MM.1S (cell line): ENCODE data around the gene EIF6.

Experiments
- DNase-seq: peaks from one replicate; pipeline ENCODE4 v3.0.0-alpha.2; 2015
- H2AFZ ChIP-seq: fragments of 300-600 bp; sonication (generic); 2 replicates; pipeline ENCODE4 v1.6.0; 2016; ENCODE audit warnings: antibody characterized with exemption, low read length
- H3F3A ChIP-seq: fragments of 300-600 bp; sonication (generic); 2 replicates; pipeline ENCODE4 v1.6.1; 2016; ENCODE audit warnings: mild to moderate bottlenecking, antibody characterized with exemption, low read length, moderate library complexity, mixed read lengths; ENCODE audit not compliant: insufficient read depth
- H3K27ac ChIP-seq: fragments of 300-600 bp; sonication (generic); 2 replicates; pipeline ENCODE4 v1.5.1; 2016; ENCODE audit warnings: mild to moderate bottlenecking, low read length
- H3K27me3 ChIP-seq: fragments of 300-600 bp; sonication (generic); replicated peaks from 2 replicates; pipeline ENCODE4 v1.6.0; 2016; ENCODE audit warnings: low read length; ENCODE audit not compliant: insufficient read depth
- H3K36me3 ChIP-seq: fragments of 300-600 bp; sonication (generic); replicated peaks from 2 replicates; pipeline ENCODE4 v1.6.1; 2016; ENCODE audit warnings: mild to moderate bottlenecking, low read length, mixed read lengths; ENCODE audit not compliant: insufficient read depth
- H3K4me1 ChIP-seq: fragments of 300-600 bp; sonication (generic); 2 replicates; pipeline ENCODE4 v1.6.1; 2016; ENCODE audit warnings: low read length, mixed read lengths
- H3K4me2 ChIP-seq: fragments of 300-600 bp; sonication (generic); 2 replicates; pipeline ENCODE4 v1.6.0; 2016; ENCODE audit warnings: low read depth, low read length
- H3K4me3 ChIP-seq: fragments of 300-600 bp; sonication (generic); 2 replicates; pipeline ENCODE4 v1.5.1; 2016; ENCODE audit warnings: low read length, mixed read lengths
- H3K79me2 ChIP-seq: fragments of 300-600 bp; sonication (generic); 2 replicates; pipeline ENCODE4 v1.6.1; 2016; ENCODE audit warnings: mixed run types, low read length, mixed read lengths
- H3K9ac ChIP-seq: fragments of 300-600 bp; sonication (generic); 2 replicates; pipeline ENCODE4 v1.6.1; 2016; ENCODE audit warnings: low read length, mixed read lengths
- H3K9me2 ChIP-seq: fragments of 300-600 bp; sonication (generic); replicated peaks from 2 replicates; pipeline ENCODE4 v1.6.1; 2016; ENCODE audit warnings: mild to moderate bottlenecking, low read length, mixed read lengths; ENCODE audit not compliant: insufficient read depth
- H3K9me3 ChIP-seq: fragments of 300-600 bp; sonication (generic); replicated peaks from 2 replicates; pipeline ENCODE4 v1.6.1; 2016; ENCODE audit warnings: mild to moderate bottlenecking, low read length, mixed read lengths; ENCODE audit not compliant: insufficient read depth
- H4K20me1 ChIP-seq: fragments of 300-600 bp; sonication (generic); 2 replicates; pipeline ENCODE4 v1.6.1; 2016; ENCODE audit warnings: mild to moderate bottlenecking, low read length, moderate library complexity, mixed read lengths; ENCODE audit not compliant: insufficient read depth
- CTCF ChIP-seq: fragments of 300-600 bp; sonication (generic); IDR thresholded peaks from 2 replicates; pipeline ENCODE4 v1.5.1; 2016; ENCODE audit warnings: antibody characterized with exemption, low read length, mixed read lengths
- EZH2 ChIP-seq: fragments of 300-600 bp; sonication (generic); optimal IDR thresholded peaks from 2 replicates; pipeline ENCODE3; 2017; ENCODE audit warnings: low read depth, mild to moderate bottlenecking, antibody characterized with exemption, low read length, mixed read lengths
- EZH2phosphoT487 ChIP-seq: fragments of 300-600 bp; sonication (generic); IDR thresholded peaks from 2 replicates; pipeline ENCODE4 v1.6.1; 2018; ENCODE audit warnings: antibody characterized with exemption, low read length

Gene EIF6

GRCh38 chr20:35300469-35301262 is 16.1 kb upstream of the EIF6 start:
- no peak overlapping the region for H2AFZ ChIP-seq
- H3K27ac ChIP-seq = no peak overlapping the region
- no peak overlapping the region for H3K4me2 ChIP-seq
- no peaks in the 10 kb centered on the region for H3K36me3 ChIP-seq
- H3K79me2 ChIP-seq = no peaks in the 10 kb centered on the region
- no peaks in the 10 kb centered on the region for H4K20me1 ChIP-seq
- H3K4me3 ChIP-seq = no peak overlapping the region
- no peaks in the 10 kb centered on the region for H3K9me2 ChIP-seq
- peaks cover 9% of the 10 kb centered on the region for H3K27me3 ChIP-seq
- no peak for DNase-seq
- H3K9ac ChIP-seq = no peak overlapping the region
- TF ChIP-seq EZH2phosphoT487 (no peak), EZH2 (no peak), CTCF (no peak)
- no peaks in the 10 kb centered on the region; the same call in 1 of the 2 replicates for H3K4me1 ChIP-seq
- no peaks in the 10 kb centered on the region for H3F3A ChIP-seq
- H3K9me3 ChIP-seq = no peaks in the 10 kb centered on the region

- Histone ChIP-seq H3K9me3 (no peaks in the 10 kb centered on the region), H3K27me3 (peaks cover 18% of the 10 kb centered on the region), H3K9ac (no peak overlapping the region), H3K4me2 (no peak overlapping the region), H4K20me1 (no peaks in the 10 kb centered on the region), H3K36me3 (no peaks in the 10 kb centered on the region), H2AFZ (no peak overlapping the region), H3K4me3 (no peak overlapping the region), H3K9me2 (no peaks in the 10 kb centered on the region), H3K4me1 (no peaks in the 10 kb centered on the region; the same call in 1 of the 2 replicates), H3F3A (no peaks in the 10 kb centered on the region), H3K27ac (no peak overlapping the region), H3K79me2 (no peaks in the 10 kb centered on the region)
- TF ChIP-seq EZH2phosphoT487 (no peak), CTCF (no peak), EZH2 (no peak)
- no peak for DNase-seq
These were observed 15.2 kb upstream of the EIF6 start for GRCh38 chr20:35299780-35300179.

GRCh38 chr20:35298264-35298663 is 13.7 kb upstream of the EIF6 start:
- Histone ChIP-seq H3K36me3 (no peaks in the 10 kb centered on the region), H3K4me3 (no peak overlapping the region), H3K4me1 (no peaks in the 10 kb centered on the region), H3F3A (no peaks in the 10 kb centered on the region), H3K4me2 (no peak overlapping the region), H2AFZ (no peak overlapping the region), H4K20me1 (no peaks in the 10 kb centered on the region), H3K79me2 (no peaks in the 10 kb centered on the region), H3K9me3 (no peaks in the 10 kb centered on the region), H3K27me3 (peaks cover 31% of the 10 kb centered on the region), H3K9ac (no peak overlapping the region), H3K27ac (no peak overlapping the region), H3K9me2 (no peaks in the 10 kb centered on the region)
- no peak for TF ChIP-seq CTCF
- TF ChIP-seq EZH2 = no peak
- no peak for TF ChIP-seq EZH2phosphoT487
- DNase-seq = no peak
